NCI-H748 (cell line): ENCODE results near the gene TNFRSF6B.

Experiments
- DNase-seq: peaks from one replicate; lab custom pipeline; 2025; ENCODE audit not compliant: unreplicated experiment; lab: John Stamatoyannopoulos, UW

The TNFRSF6B gene

DNA sequence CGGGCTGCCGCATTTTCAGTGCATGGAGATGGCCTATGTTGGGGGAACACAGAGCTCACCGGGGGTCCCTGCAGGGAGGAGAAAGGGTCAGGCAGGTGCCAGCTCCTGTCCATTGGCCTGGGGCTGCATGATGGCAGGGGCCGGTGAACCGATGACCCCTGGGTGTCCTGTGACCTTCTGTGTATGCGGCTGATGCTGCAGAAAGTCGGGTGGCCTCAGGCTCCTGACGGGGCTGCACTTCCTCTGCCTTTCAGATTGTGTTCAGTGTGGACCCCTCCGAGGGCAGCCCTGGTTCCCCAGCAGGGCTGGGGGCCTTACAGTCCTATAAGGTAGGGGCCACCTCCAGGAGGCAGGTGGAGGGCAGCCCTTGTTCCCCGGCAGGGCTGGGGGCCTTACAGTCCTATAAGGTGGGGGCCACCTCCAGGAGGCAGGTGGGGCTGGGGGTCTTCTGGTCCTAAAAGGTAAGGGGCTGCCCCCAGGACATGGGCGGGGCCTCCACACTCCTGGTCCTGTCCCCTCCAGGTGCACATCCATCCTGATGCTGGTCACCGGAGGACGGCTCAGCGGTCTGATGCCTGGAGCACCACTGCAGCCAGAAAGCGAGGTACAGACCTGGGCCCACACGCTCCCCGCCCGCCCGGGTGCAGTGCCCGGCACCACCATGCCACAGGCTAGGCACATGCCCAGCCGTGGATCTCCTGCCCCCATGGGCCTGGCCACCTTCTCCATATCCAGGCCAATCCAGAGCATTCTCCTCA lies 11.0 kb upstream of the TNFRSF6B start:
- no peak for DNase-seq

DNA sequence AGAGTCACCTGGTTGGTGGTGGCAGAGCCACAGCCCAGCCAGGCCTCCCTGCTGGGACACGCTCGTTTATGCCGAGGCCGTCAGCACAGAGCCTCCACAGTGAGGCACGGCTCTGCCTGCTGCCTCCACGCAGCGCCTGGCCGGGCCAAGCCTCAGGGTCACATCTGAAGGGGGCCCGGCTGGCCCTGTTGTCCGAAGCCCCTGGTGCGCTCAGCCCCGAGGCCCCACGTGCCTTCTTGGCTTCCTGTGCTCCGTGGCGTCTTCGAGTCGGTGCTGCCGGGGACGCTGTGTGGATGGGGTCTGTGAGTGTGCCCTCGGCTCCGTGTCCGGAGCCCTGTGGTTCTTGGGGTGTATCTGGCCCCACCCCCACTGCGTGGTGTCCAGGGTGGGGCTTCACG lies 10.4 kb upstream of the TNFRSF6B start:
- DNase-seq = no peak

DNA sequence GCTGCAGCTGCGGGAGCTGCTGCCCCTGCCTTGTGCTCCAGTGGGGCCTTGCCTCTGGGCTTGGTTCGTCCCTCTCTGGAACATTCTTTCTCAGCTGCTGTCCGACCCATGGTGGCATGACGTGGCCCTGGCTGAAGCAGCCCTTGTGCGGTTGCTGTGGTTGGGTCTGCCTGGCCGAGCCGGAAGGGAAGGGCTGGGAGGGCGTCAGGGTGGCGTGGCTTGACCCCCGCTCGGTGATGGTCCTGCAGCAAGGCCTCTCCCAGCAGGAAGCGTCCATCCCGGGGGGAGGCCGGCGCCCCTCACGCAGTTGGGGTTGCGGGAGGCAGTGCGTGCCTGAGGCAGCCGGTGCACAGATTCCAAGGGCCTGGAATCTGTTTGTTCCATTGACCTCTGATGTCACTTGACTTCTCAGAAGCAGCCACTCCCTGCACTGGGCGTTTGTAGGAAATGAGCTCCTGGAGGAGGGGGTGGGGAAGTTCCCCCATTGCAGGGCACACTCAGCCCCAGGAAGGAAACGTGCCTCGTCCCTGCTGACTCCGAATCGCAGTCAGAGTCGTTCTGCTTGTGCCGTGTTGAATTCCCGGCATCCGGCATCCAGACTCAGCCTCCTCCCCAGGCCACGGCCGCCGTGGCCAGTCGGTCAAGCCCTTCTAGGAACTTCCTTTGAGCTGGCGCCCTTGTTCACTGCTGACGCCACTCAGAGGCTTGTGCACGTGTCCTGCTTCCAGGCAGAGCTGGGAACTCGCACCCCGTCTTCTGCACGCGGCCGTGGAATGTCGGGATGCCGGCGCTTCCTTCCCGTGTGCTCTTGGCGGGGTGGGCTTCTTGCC lies 9.7 kb upstream of the TNFRSF6B start:
- no peak for DNase-seq

DNA sequence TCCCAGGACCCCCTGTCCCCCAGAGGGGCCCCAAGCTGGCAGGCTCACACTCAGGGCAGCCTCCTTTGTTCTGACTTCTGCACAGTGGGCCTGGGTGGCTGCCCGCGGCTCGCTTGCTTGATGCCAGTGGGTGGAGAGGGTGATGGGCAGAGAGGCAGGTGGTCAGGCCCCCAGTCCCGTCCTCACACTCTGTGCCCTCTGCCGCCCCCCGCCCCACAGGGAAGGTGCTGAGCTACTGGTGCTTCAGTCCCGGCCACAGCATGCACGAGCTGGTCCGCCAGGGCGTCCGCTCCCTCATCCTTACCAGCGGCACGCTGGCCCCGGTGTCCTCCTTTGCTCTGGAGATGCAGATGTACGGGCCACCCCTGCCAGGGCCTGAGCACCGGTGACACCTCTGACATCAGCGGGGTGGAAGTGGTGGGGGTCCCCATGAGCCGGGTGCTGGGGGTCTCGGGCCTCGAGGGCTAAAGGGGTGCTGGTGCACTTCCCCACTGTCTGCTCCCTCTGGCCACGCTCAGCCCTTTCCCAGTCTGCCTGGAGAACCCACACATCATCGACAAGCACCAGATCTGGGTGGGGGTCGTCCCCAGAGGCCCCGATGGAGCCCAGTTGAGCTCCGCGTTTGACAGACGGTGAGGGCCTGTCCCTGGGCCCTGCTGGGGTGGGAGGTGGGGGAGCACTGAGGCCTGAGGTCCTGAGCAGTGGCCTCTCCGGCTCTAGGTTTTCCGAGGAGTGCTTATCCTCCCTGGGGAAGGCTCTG lies 8.9 kb upstream of the TNFRSF6B start:
- no peak for DNase-seq

DNA sequence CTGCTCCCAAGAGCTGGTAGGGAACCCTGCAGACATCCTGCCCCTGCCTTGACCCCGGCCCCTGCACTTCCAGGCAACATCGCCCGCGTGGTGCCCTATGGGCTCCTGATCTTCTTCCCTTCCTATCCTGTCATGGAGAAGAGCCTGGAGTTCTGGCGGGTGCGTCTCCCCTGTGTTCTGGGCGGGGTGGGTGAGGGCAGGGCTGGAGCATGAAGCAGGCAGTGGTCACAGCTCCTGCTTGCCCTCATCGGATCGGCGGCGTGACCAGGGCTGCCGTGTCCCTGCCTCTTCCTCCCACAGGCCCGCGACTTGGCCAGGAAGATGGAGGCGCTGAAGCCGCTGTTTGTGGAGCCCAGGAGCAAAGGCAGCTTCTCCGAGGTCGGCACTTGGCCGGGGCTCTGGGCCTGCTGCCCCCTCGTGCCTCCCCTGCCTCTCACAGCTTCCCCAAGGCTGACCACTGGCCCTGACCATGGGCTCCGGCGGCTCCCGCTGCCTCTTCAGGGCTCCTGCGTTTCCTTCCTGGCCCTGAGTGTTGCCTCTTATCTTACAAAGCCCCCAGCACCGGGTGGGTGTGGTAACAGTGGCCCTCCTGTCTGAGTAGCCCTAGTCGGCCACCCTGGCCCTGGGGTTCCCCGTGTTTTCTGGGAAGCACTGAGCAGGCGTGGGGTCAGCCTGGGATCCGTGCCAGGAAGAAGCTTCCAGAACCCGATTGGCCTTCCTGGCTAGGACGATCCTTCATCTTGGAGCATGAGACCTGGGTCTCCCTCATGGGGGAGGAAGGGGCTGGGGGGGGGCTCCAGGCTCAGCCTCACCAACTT lies 8.0 kb upstream of the TNFRSF6B start:
- no peak for DNase-seq

DNA sequence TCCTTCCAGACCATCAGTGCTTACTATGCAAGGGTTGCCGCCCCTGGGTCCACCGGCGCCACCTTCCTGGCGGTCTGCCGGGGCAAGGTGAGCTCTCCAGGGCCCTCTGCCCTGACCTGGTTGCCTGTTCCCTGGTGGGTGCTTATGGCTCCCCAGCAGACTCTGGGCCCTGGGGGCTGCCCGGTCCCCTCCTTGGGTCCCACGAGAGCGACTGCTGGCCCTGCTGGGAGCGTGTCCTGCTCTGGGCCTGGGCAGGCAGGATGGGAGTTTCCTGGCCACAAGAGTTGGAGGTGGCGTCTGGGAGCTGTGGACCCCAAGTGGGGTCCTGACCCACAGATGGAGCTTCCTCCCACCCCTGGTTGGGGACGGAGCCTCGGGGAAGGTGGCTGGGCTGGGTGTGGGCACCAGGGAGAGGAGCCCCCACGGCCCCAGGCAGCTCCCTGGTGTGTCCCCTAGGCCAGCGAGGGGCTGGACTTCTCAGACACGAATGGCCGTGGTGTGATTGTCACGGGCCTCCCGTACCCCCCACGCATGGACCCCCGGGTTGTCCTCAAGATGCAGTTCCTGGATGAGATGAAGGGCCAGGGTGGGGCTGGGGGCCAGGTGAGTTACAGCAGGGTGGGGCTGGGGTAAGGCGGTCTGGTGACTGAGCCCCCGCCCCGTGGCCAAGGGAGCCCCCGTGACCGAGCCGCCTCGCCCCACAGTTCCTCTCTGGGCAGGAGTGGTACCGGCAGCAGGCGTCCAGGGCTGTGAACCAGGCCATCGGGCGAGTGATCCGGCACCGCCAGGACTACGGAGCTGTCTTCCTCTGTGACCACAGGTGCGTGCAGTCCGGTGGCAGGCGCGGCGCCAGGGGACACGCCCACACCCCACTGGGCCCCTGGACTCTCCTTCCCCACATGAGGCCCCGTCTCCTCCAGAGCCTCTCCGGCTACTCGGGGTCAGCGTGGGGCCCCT lies 7.1 kb upstream of the TNFRSF6B start:
- no peak for DNase-seq

DNA sequence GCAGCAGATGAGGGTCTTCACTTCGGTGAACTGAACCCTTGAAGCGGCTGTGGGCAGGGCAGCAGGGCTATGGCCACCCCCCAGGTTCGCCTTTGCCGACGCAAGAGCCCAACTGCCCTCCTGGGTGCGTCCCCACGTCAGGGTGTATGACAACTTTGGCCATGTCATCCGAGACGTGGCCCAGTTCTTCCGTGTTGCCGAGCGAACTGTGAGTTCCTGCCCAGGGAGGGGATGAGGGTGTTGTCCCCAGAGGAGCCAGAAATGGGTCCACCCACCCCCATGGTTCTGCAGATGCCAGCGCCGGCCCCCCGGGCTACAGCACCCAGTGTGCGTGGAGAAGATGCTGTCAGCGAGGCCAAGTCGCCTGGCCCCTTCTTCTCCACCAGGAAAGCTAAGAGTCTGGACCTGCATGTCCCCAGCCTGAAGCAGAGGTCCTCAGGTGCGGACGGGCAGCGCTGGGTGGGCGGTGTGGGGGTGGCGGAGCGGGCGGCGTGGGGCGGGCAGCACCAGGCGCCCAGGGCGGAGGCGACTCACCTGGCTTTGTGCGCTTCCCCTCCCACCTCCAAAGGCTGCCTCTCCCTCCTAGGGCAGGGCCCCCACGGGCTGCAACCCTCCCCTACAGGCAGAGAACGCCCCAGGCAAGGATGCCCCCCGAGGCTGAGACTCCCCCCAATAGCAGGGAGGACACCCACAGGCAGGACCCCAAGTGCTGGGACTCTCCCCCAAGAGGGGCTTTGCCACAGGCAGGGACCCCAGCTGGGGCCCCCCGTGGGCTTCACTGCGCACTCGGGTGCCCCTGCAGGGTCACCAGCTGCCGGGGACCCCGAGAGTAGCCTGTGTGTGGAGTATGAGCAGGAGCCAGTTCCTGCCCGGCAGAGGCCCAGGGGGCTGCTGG lies 6.2 kb upstream of the TNFRSF6B start:
- DNase-seq = no peak

DNA sequence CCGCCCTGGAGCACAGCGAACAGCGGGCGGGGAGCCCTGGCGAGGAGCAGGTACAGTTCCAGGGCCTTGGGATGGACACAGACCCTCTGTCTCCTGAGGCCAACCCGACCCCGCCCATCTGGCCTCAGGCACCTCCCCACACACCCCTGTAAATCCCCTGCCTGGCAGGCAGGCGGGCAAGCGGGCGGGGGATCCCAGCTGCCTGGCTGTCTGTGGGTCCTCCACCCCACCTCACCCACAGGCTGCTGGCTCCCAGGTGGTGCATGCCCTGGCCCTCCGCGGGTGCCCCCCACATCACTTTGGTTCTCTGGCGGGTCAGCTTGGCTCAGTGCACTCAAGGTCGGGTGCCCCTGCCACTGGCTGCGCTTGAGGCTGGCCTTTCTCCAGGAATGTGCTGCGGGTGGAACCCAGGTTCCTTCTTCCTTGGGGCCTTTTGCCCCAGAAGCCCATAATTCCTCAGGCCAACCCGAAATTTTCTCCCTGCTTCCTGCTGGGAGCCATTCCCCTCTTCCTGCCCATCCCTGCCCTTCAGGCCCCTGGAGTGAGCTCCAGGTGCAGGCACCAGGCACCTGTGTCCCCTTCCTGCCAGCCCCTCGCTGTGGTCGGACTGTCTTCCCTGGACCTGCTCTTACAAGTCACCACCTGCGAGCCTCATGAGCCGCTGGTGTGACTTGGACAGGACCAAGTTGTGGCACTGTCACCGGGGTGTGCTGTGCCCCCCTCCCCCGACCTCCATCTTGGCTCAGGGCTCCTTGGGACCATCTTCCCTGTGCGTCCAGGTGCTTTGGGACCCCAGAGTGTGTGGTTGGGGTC lies 5.3 kb upstream of the TNFRSF6B start:
- DNase-seq = no peak

DNA sequence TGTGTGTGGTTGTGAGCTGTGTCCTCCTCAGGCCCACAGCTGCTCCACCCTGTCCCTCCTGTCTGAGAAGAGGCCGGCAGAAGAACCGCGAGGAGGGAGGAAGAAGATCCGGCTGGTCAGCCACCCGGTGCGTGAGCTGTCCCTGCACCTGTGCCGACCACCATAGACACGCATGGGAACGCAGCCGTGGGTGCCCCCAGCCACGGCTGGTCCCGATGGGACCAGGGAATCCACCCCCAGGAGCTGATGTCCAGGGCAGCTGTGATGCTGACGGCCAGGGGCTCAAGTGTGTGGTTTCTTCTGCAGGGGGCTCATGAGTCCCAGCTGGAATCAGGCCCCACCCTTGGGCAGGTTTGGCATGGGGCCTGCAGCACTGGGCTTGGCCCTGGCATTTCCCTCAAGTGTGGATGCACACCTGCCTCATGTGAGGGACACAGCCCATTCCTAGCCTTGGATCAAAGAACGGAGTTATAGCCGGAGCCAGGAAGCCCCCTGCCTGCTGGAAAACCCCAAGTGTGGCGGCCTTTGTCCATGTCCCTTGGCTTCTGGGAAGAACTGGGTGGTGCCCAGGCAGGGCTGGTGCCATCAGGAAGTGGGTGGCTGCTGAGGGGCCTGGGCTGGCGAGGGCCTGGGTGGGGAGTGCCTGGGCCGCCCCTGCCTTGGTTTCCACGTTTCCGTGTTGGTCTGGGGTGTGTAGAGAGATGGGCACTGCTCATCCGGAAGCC lies 4.6 kb upstream of the TNFRSF6B start:
- no peak for DNase-seq

DNA sequence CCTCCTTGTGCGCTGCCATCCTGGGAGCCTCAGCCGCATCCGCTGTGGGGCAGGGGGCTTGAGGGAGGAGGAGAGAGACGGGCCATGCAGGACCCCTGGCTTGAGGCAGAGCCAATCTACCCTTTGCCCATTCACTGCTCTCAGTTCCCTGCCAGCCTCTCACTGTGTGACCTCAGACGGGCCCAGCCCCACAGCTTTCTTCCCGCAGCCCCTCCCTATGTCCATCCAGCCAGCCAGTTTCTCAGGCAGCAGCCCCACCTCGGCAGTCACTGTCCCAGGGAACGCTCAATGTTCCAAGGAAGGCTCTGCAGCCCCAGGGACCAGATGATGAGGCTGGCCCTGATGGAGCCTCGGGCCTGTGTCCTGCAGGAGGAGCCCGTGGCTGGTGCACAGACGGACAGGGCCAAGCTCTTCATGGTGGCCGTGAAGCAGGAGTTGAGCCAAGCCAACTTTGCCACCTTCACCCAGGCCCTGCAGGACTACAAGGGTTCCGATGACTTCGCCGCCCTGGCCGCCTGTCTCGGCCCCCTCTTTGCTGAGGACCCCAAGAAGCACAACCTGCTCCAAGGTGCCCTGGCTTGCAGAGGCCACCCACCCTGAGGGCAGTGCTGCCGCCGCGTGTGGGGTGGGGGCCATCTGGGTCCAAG lies 3.9 kb upstream of the TNFRSF6B start:
- DNase-seq = peak; percentile 14

DNA sequence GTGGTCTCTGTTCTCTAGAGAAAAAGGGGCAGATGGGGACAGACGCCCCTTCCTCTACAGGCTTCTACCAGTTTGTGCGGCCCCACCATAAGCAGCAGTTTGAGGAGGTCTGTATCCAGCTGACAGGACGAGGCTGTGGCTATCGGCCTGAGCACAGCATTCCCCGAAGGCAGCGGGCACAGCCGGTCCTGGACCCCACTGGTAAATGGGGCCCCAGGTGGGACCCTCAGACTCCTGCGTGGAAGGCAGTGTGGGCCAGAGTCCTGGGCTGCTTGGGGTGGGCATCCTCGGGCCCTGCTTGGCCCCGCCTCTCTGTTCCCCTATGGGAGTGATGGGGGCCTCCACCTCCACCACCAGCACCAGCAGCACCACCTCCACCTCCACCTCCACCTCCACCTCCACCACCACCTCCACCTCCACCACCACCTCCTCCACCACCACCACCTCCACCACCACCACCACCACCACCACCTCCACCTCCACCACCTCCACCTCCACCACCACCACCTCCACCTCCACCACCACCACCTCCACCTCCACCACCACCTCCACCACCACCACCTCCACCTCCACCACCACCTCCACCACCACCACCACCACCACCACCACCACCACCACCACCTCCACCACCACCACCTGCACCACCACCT lies 3.2 kb upstream of the TNFRSF6B start:
- DNase-seq = no peak

DNA sequence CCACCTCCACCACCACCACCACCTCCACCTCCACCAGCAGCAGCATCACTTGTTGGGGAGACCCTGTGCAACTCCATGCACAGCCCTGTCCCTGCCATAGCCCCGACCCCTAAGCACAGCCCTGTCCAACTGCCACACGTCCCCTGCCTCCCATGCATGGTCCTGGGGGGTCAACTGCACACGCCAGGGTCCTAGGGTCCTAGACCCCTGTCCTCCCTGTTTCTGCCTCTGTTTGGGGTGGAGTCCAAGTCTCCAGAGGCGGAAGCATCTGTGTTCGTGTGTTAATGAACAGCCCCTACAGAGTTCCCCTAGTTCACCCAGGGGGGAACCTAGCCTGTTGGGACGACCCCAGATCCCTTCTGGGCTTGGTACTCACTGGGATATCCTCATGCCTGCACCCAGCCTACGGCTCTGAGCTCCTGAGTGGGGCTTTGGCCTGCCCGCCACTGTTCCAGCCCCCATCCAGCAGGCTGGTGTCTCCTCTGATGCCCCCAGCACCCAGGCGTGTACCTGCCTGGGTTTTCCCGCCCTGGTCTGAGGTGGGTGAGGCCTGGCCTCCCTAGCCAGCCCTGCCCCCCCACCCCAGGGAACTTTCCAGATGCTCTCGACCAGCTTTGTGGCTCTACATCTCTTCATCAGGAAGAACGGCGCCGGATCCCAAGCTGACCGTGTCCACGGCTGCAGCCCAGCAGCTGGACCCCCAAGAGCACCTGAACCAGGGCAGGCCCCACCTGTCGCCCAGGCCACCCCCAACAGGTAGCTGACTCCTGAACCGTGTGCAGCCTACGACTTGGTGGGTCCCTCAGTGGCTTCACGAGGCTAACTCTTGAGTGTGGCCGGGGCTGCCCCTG lies 2.5 kb upstream of the TNFRSF6B start:
- no peak for DNase-seq

DNA sequence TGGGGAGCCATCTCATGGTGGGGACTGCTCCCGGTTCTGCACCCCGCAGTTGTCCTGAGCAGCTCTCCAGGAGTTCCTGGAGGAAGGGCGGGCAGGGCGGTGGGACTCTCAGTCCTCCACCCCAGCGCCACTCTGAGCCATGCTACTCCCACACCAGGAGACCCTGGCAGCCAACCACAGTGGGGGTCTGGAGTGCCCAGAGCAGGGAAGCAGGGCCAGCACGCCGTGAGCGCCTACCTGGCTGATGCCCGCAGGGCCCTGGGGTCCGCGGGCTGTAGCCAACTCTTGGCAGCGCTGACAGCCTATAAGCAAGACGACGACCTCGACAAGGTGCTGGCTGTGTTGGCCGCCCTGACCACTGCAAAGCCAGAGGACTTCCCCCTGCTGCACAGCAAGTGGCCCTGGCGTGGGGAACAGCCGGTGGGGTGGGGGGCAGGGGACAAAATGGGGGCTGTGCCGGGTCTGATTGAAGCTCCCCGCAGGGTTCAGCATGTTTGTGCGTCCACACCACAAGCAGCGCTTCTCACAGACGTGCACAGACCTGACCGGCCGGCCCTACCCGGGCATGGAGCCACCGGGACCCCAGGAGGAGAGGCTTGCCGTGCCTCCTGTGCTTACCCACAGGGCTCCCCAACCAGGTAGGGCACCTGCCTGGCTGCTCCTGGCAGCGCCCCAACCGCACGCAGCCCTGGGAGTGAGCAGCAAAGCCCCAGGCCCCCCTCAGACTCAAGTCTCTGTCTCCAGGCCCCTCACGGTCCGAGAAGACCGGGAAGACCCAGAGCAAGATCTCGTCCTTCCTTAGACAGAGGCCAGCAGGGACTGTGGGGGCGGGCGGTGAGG lies 1.6 kb upstream of the TNFRSF6B start:
- no peak for DNase-seq
